ENCODE measurements around the gene SBSN.

The SBSN gene

GRCh38 chr19:35528218-35529038, at the start of gene SBSN:
Gene SBSN (minus strand): TSS chr19:35528311. CDS start chr19:35528281, 30 bp downstream.
- TF ChIP-seq POLR2A (IDR thresholded peaks at IDR 0.05; ENCODE audit: low read length), result no peak
- no peak for TF ChIP-seq GATA1 (IDR thresholded peaks at IDR 0.05; ENCODE audit: low read depth, low read length)
- no peak for DNase-seq

- TF ChIP-seq POLR2A (IDR thresholded peaks at IDR 0.05; ENCODE audit: low read length), result no peak
- TF ChIP-seq GATA1 (IDR thresholded peaks at IDR 0.05; ENCODE audit: low read depth, low read length), result no peak
- DNase-seq, result no peak
Measured at GRCh38 chr19:35571406-35571965, 43.4 kb upstream of the SBSN start.

- TF ChIP-seq GATA1 (IDR thresholded peaks at IDR 0.05; ENCODE audit: low read depth, low read length) (no peak), POLR2A (IDR thresholded peaks at IDR 0.05; ENCODE audit: low read length) (no peak)
- DNase-seq, result no peak
Measured at GRCh38 chr19:35569281-35569781, 41.2 kb upstream of the SBSN start.

- TF ChIP-seq POLR2A (IDR thresholded peaks at IDR 0.05; ENCODE audit: low read length) (no peak), GATA1 (IDR thresholded peaks at IDR 0.05; ENCODE audit: low read depth, low read length) (no peak)
- no peak for DNase-seq
Measured at GRCh38 chr19:35566738-35567137, 38.6 kb upstream of the SBSN start.

- TF ChIP-seq POLR2A (IDR thresholded peaks at IDR 0.05; ENCODE audit: low read length), result no peak
- no peak for TF ChIP-seq GATA1 (IDR thresholded peaks at IDR 0.05; ENCODE audit: low read depth, low read length)
- no peak for DNase-seq
Measured at GRCh38 chr19:35565016-35565856, 37.1 kb upstream of the SBSN start.

GRCh38 chr19:35563207-35563829, 35.2 kb upstream of the SBSN start, which contains the start of gene ATP4A:
Gene ATP4A (minus strand): TSS chr19:35563658. CDS start chr19:35563629, 29 bp downstream.
- no peak for DNase-seq
- TF ChIP-seq POLR2A (IDR thresholded peaks at IDR 0.05; ENCODE audit: low read length), result no peak
- no peak for TF ChIP-seq GATA1 (IDR thresholded peaks at IDR 0.05; ENCODE audit: low read depth, low read length)

- TF ChIP-seq POLR2A (IDR thresholded peaks at IDR 0.05; ENCODE audit: low read length) (no peak), GATA1 (IDR thresholded peaks at IDR 0.05; ENCODE audit: low read depth, low read length) (no peak)
Measured at GRCh38 chr19:35562776-35563175, 34.7 kb upstream of the SBSN start.

GRCh38 chr19:35562336-35562735, 34.2 kb upstream of the SBSN start:
- TF ChIP-seq GATA1 (IDR thresholded peaks at IDR 0.05; ENCODE audit: low read depth, low read length), result no peak
- no peak for DNase-seq

More at GRCh38 chr19:35562776-35563175, 34.7 kb upstream of the SBSN start:
- no peak for DNase-seq

- TF ChIP-seq POLR2A (IDR thresholded peaks at IDR 0.05; ENCODE audit: low read length) (no peak), GATA1 (IDR thresholded peaks at IDR 0.05; ENCODE audit: low read depth, low read length) (no peak)
- no peak for DNase-seq
Measured at GRCh38 chr19:35561436-35561835, 33.3 kb upstream of the SBSN start.

GRCh38 chr19:35560677-35561076, 32.6 kb upstream of the SBSN start:
- no peak for DNase-seq
- no peak for TF ChIP-seq GATA1 (IDR thresholded peaks at IDR 0.05; ENCODE audit: low read depth, low read length)
- no peak for TF ChIP-seq POLR2A (IDR thresholded peaks at IDR 0.05; ENCODE audit: low read length)

- TF ChIP-seq POLR2A (IDR thresholded peaks at IDR 0.05; ENCODE audit: low read length) (no peak), GATA1 (IDR thresholded peaks at IDR 0.05; ENCODE audit: low read depth, low read length) (no peak)
- no peak for DNase-seq
Measured at GRCh38 chr19:35560271-35560670, 32.2 kb upstream of the SBSN start.

- DNase-seq, result no peak
- no peak for TF ChIP-seq GATA1 (IDR thresholded peaks at IDR 0.05; ENCODE audit: low read depth, low read length)
- no peak for TF ChIP-seq POLR2A (IDR thresholded peaks at IDR 0.05; ENCODE audit: low read length)
Measured at GRCh38 chr19:35559781-35560180, 31.7 kb upstream of the SBSN start.

- TF ChIP-seq GATA1 (IDR thresholded peaks at IDR 0.05; ENCODE audit: low read depth, low read length), result no peak
- no peak for TF ChIP-seq POLR2A (IDR thresholded peaks at IDR 0.05; ENCODE audit: low read length)
- no peak for DNase-seq
Measured at GRCh38 chr19:35559281-35559659, 31.2 kb upstream of the SBSN start.

All from erythroblast (primary cell).